Activated CD4-positive, alpha-beta T cell treated with anti-CD3 and anti-CD28 coated beads, Interleukin-10, Interleukin-2, amounts not matched to agents 100 ng/mL and 50 ng/mL, durations not matched to agents 16 hours and 8 hours (primary cell): ENCODE results near the gene CPED1.

Source experiments
- DNase-seq: peaks from one replicate; pipeline ENCODE4 v3.0.0-alpha.2; 2020

The CPED1 gene

GRCh38 chr7:120988591-120989256 is at the start of gene CPED1:
Gene CPED1 (plus strand): TSS chr7:120988711. CDS start chr7:120989622, 911 bp downstream.
- peak; percentile 33 for DNase-seq

GRCh38 chr7:120939345-120939744 is 49.2 kb upstream of the CPED1 start:
- no peak for DNase-seq

GRCh38 chr7:120941064-120941463 is 47.4 kb upstream of the CPED1 start:
- no peak for DNase-seq

- DNase-seq = no peak
These were observed 46.7 kb upstream of the CPED1 start for GRCh38 chr7:120941856-120942255.

GRCh38 chr7:120942861-120943260 is 45.6 kb upstream of the CPED1 start:
- no peak for DNase-seq

GRCh38 chr7:120944826-120945562 is 43.5 kb upstream of the CPED1 start:
- DNase-seq = no peak

- no peak for DNase-seq
These were observed 40.5 kb upstream of the CPED1 start for GRCh38 chr7:120947980-120948379.

GRCh38 chr7:120949393-120949911 is 39.1 kb upstream of the CPED1 start:
- DNase-seq = no peak

- no peak for DNase-seq
These were observed 38.4 kb upstream of the CPED1 start for GRCh38 chr7:120949998-120950538.

GRCh38 chr7:120950539-120951308 is 37.8 kb upstream of the CPED1 start, which contains the start of gene ING3:
Gene ING3 (plus strand): TSS chr7:120950777. CDS start chr7:120950897, 120 bp downstream.
- peak; percentile 97 for DNase-seq

GRCh38 chr7:120951309-120951699 is 37.2 kb upstream of the CPED1 start:
- no peak for DNase-seq

GRCh38 chr7:120951826-120952225 is 36.7 kb upstream of the CPED1 start:
- peak; percentile 35 for DNase-seq

- peak; percentile 69 for DNase-seq
These were observed 32.8 kb upstream of the CPED1 start for GRCh38 chr7:120955577-120956149.

GRCh38 chr7:120959929-120960484 is 28.5 kb upstream of the CPED1 start:
- no peak for DNase-seq

GRCh38 chr7:120960714-120961113 is 27.8 kb upstream of the CPED1 start:
- no peak for DNase-seq

GRCh38 chr7:120961638-120962173 is 26.8 kb upstream of the CPED1 start:
- DNase-seq = no peak

GRCh38 chr7:120964088-120964487 is 24.4 kb upstream of the CPED1 start:
- no peak for DNase-seq

- peak; percentile 39 for DNase-seq
These were observed 21.6 kb upstream of the CPED1 start for GRCh38 chr7:120966961-120967360.

GRCh38 chr7:120973849-120974248 is 14.7 kb upstream of the CPED1 start:
- DNase-seq = no peak

GRCh38 chr7:120979765-120980499 is 8.6 kb upstream of the CPED1 start:
- peak; percentile 25 for DNase-seq

- DNase-seq = no peak
These were observed 7.4 kb upstream of the CPED1 start for GRCh38 chr7:120981117-120981516.
